Measurements from ENCODE around the gene HOXB8.

HOXB8 gene

GRCh38 chr17:48571024-48571818, 43.9 kb downstream of the HOXB8 start:
- TF ChIP-seq CTCF (conservative IDR thresholded peaks at IDR 0.05; ENCODE audit: control insufficient read depth, insufficient read depth, low read depth, low read length): no peak
- H3K4me3 ChIP-seq (ENCODE audit: control insufficient read depth, low read depth, low read length): peak overlapping the region; percentile 34
- no peak for DNase-seq (ENCODE audit: low read depth)

GRCh38 chr17:48570325-48571023, 44.6 kb downstream of the HOXB8 start:
- TF ChIP-seq CTCF (conservative IDR thresholded peaks at IDR 0.05; ENCODE audit: control insufficient read depth, insufficient read depth, low read depth, low read length): no peak
- no peak for DNase-seq (ENCODE audit: low read depth)
- peak overlapping the region; percentile 34 for H3K4me3 ChIP-seq (ENCODE audit: control insufficient read depth, low read depth, low read length)

GRCh38 chr17:48569674-48570324, 45.3 kb downstream of the HOXB8 start:
- no peak for DNase-seq (ENCODE audit: low read depth)
- TF ChIP-seq CTCF (conservative IDR thresholded peaks at IDR 0.05; ENCODE audit: control insufficient read depth, insufficient read depth, low read depth, low read length): peak; percentile 6

GRCh38 chr17:48569240-48569582, 45.9 kb downstream of the HOXB8 start:
- peak overlapping the region; percentile 26 for H3K4me3 ChIP-seq (ENCODE audit: control insufficient read depth, low read depth, low read length)
- no peak for TF ChIP-seq CTCF (conservative IDR thresholded peaks at IDR 0.05; ENCODE audit: control insufficient read depth, insufficient read depth, low read depth, low read length)
- DNase-seq (ENCODE audit: low read depth): no peak

More at GRCh38 chr17:48569674-48570324, 45.3 kb downstream of the HOXB8 start:
- H3K4me3 ChIP-seq (ENCODE audit: control insufficient read depth, low read depth, low read length): peak overlapping the region; percentile 34

- no peak for DNase-seq (ENCODE audit: low read depth)
- peak overlapping the region; percentile 26 for H3K4me3 ChIP-seq (ENCODE audit: control insufficient read depth, low read depth, low read length)
- TF ChIP-seq CTCF (conservative IDR thresholded peaks at IDR 0.05; ENCODE audit: control insufficient read depth, insufficient read depth, low read depth, low read length): no peak
Measured at GRCh38 chr17:48568499-48569239, 46.4 kb downstream of the HOXB8 start.

- no peak for TF ChIP-seq CTCF (conservative IDR thresholded peaks at IDR 0.05; ENCODE audit: control insufficient read depth, insufficient read depth, low read depth, low read length)
- no peak for DNase-seq (ENCODE audit: low read depth)
- no peak overlapping the region for H3K4me3 ChIP-seq (ENCODE audit: control insufficient read depth, low read depth, low read length)
Measured at GRCh38 chr17:48567646-48568354, 47.3 kb downstream of the HOXB8 start.

Measured in fibroblast of mammary gland (primary cell).